GM10266 (cell line): ENCODE results near the gene KCNK10.

ENCODE experiments used
- DNase-seq: peaks from one replicate; pipeline ENCODE4 v3.0.0; 2012; ENCODE audit errors: extremely low spot score
- TF ChIP-seq, protein P1 (sequence below): IDR thresholded peaks from 2 replicates; pipeline ENCODE4 v1.5.1; 2012; ENCODE audit warnings: mild to moderate bottlenecking, low read depth; ENCODE audit not compliant: control insufficient read depth, insufficient read depth; ENCODE audit errors: missing control alignments

Gene KCNK10

DNA sequence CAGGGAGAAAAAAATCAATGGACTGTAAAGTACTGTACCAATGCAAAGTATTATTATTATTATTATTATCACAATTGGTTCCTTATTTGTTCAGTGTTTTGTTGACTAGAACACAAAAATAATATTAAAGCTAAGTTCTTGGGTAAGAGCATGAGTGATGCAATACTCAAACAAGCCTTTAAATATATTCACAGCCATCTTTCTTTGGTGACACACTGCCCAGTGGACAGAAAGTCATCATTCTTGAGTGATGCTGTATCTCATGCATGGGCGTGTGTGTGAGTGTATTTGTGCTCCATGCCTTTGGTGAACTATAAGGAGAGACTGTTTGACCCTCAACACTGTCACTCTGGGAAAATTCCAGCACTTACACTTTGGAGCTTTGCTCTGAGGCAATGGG lies 93.6 kb downstream of the KCNK10 start:
- TF ChIP-seq, protein P1, sequence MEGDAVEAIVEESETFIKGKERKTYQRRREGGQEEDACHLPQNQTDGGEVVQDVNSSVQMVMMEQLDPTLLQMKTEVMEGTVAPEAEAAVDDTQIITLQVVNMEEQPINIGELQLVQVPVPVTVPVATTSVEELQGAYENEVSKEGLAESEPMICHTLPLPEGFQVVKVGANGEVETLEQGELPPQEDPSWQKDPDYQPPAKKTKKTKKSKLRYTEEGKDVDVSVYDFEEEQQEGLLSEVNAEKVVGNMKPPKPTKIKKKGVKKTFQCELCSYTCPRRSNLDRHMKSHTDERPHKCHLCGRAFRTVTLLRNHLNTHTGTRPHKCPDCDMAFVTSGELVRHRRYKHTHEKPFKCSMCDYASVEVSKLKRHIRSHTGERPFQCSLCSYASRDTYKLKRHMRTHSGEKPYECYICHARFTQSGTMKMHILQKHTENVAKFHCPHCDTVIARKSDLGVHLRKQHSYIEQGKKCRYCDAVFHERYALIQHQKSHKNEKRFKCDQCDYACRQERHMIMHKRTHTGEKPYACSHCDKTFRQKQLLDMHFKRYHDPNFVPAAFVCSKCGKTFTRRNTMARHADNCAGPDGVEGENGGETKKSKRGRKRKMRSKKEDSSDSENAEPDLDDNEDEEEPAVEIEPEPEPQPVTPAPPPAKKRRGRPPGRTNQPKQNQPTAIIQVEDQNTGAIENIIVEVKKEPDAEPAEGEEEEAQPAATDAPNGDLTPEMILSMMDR, result no peak
- DNase-seq, result no peak

DNA sequence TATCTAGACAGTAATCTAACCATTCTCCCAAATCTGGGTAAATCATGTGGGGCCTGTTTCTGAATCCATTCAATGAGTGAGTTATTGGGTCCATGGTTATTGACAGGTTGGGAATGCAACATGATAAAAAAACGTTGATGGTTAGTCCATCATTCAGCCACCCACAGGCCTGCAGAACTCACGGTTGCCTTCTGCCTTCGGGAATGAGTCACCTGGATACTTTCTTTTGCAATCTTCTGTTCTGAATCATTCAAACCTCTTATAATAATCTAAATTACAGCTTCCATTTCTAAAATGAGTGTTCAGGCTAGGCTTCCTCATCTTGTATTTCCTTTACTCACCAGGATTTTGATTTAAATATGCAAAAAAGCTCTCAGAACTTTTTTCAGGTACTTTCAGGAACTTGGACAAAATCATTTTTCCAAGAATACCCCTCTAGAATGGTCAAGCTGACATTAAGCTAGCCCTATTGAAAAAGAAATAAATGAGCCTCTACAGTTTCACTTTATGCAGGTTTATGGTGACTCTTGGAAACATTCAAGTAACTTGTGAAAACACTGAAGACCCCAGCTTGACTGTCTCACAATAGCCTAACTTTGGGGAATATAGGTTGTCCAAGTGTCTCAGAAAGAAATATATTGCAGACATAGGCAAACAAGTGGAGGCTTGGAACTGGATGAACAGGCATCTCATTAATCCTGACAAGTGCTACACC lies 94.4 kb downstream of the KCNK10 start:
- DNase-seq, result no peak
- TF ChIP-seq, protein P1, result no peak

DNA sequence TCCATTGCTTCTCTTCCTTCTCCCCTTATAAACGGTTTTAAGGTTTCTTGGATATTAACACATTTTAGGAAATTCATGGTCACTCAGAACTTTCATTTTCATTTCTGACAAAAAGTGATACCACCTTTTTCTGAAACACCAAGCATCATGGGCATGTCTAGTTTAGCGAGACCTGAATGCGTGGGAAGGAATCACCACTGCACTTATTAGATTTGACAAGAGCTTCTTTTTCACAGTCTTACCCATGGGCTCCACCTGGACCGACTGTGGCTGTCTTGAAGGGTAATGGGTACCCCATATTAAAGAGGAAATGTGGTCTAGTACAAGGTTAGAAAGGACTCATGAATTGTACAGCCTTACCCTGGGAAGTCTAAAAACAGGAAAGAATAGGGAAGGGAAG lies 95.4 kb downstream of the KCNK10 start:
- DNase-seq, result no peak
- TF ChIP-seq, protein P1, result no peak

DNA sequence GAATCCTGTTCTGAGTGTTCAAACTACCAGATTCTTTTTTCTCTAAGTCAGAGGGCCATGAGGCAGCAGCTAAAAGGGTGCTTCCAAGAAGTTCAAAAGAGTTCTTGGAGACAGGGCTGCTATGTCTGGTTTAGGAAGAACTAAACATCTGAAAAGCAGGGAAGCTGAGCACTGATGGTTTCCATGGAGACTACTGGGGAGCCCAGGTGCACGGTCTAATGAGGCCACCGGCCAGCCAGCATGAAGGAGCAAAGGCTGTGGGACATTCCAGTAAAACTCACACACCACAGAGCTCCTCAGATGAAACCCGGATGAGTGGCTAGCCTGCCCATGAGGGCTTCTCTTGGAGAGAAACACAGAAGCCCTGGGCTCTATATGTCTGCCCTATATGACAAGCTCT lies 97.3 kb downstream of the KCNK10 start:
- no peak for DNase-seq
- TF ChIP-seq, protein P1, result no peak

DNA sequence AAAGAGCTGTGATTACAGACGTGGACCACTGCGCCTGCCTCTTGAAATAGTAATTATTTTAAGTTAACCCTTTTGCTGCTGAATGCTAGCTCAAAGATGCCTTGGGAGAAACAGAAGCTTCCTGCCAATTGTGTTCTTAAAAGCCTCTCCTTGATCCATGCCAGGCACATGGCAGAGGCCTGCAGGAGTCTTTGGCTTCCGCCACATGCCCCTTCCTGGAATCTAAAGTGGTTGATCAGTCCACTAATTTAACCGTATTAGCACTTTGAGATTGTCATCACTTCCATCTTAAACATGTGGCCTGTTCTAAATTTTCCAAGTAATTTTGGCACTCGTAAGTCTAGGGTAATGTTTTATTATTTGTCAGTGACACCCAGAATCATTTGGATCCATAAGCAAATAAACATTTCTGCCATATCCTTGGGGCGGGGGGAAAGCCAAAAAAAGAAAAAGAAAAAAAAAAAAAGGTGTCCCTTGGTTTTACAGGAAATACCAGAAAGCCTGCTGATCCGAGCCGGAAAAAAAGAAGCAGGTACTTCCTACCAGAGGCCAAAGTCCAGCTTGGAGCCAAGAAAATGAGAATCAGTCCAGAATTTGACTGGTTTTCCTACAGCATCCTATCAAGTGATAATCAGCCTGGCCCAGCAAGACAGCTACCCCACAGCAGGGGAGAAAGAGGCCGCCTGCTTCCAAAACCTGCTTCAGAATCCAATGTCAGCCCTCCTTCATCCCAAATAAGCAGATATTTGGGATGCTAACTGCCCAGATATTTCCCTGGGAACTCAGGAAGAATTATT lies 104.8 kb downstream of the KCNK10 start:
- TF ChIP-seq, protein P1, result no peak
- DNase-seq, result no peak

DNA sequence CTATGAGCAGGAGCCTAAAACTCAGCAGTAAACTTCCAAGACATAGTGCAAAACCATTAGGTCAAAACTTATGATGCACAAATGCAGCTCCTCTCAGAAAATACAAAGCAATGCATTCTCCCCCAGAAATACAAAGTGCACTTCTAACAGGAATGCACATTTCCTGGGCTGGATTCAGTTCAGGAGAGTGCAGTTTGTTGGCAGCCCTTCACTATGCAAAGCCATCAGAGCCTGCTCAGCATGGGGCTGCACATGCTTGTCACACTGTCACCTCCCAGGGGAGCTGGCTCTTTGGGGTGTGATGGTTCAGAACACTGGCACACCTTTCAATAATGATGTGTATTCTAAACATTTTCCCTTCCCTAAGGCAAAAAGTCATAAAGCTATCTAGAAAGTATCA lies 110.4 kb downstream of the KCNK10 start:
- DNase-seq, result no peak
- TF ChIP-seq, protein P1, result no peak

DNA sequence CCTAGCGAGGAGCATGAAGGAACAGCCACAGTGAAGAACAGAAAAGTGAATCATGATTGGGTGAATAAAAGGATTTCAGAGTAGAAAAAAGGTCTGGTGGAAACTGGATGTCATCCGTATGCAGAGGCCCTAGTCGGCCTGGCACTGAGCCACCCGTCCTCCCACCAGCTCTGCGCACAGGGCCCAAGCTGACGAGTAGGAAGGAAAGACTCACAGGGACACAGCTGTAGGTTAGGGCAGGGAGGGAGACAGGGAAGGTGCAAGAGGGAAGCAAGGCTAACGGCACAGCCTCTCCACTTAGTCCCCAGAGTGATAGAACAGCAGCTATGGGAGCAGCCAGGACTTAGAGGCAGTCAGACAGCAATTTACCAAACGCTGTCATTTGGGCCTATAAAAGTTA lies 112.6 kb downstream of the KCNK10 start:
- DNase-seq, result no peak
- TF ChIP-seq, protein P1, result no peak
